OCI-LY1 (cell line): ENCODE data around the gene PLCG1.

ENCODE experiments used
- H2AFZ ChIP-seq: fragments of 200-600 bp; sonication (generic), shearing (Covaris generic); 2 replicates; pipeline ENCODE4 v1.6.0; 2014; ENCODE audit warnings: antibody characterized with exemption, mild to moderate bottlenecking, low read length
- H3F3A ChIP-seq: fragments of 200-600 bp; sonication (generic), shearing (Covaris generic); 2 replicates; pipeline ENCODE4 v1.6.0; 2014; ENCODE audit warnings: mild to moderate bottlenecking, antibody characterized with exemption, low read length, moderate library complexity; ENCODE audit not compliant: insufficient read depth
- H3K27ac ChIP-seq: fragments of 200-600 bp; sonication (generic); 2 replicates; pipeline ENCODE4 v1.5.1; 2014; ENCODE audit warnings: low read length, mixed run types, mild to moderate bottlenecking, low read depth; ENCODE audit not compliant: poor library complexity, severe bottlenecking
- H3K27me3 ChIP-seq: fragments of 200-600 bp; sonication (generic); 2 replicates; pipeline ENCODE4 v1.6.0; 2014; ENCODE audit warnings: antibody characterized with exemption, mild to moderate bottlenecking, low read length, moderate library complexity; ENCODE audit not compliant: insufficient read depth
- H3K36me3 ChIP-seq: fragments of 200-600 bp; sonication (generic); 2 replicates; pipeline ENCODE4 v1.6.1; 2014; ENCODE audit warnings: mild to moderate bottlenecking, antibody characterized with exemption, low read length, moderate library complexity, mixed read lengths; ENCODE audit not compliant: insufficient read depth
- H3K4me1 ChIP-seq: fragments of 200-600 bp; sonication (generic); 2 replicates; pipeline ENCODE4 v1.5.1; 2014; ENCODE audit warnings: mild to moderate bottlenecking, low read length, moderate library complexity; ENCODE audit not compliant: insufficient read depth, severe bottlenecking
- H3K4me2 ChIP-seq: fragments of 200-600 bp; sonication (generic), shearing (Covaris generic); 2 replicates; pipeline ENCODE4 v1.6.1; 2014; ENCODE audit warnings: low read length
- H3K4me3 ChIP-seq: fragments of 200-600 bp; sonication (generic); 2 replicates; pipeline ENCODE4 v1.5.1; 2014; ENCODE audit warnings: low read length, low read depth, mild to moderate bottlenecking, mixed read lengths; ENCODE audit not compliant: poor library complexity, severe bottlenecking
- H3K79me2 ChIP-seq: fragments of 200-600 bp; shearing (Covaris generic); 2 replicates; pipeline ENCODE4 v1.6.1; 2016; ENCODE audit warnings: mixed run types, low read length, mixed read lengths; ENCODE audit not compliant: insufficient read depth
- H3K9ac ChIP-seq: fragments of 200-600 bp; sonication (generic), shearing (Covaris generic); 2 replicates; pipeline ENCODE4 v1.6.1; 2014; ENCODE audit warnings: mild to moderate bottlenecking, low read length, mixed read lengths
- H3K9me2 ChIP-seq: fragments of 200-600 bp; sonication (generic), shearing (Covaris generic); 2 replicates; pipeline ENCODE4 v1.6.1; 2014; ENCODE audit warnings: low read depth, mild to moderate bottlenecking, low read length, mixed read lengths
- H3K9me3 ChIP-seq: fragments of 200-600 bp; shearing (Covaris generic); 2 replicates; pipeline ENCODE4 v1.6.1; 2014; ENCODE audit warnings: low read length, mixed read lengths
- H4K20me1 ChIP-seq: fragments of 200-600 bp; sonication (generic), shearing (Covaris generic); 2 replicates; pipeline ENCODE4 v1.6.0; 2016; ENCODE audit warnings: mild to moderate bottlenecking, low read length; ENCODE audit not compliant: insufficient read depth
- CTCF ChIP-seq: fragments of 200-600 bp; sonication (generic), shearing (Covaris generic); IDR thresholded peaks from 2 replicates; pipeline ENCODE4 v1.5.1; 2017; ENCODE audit warnings: mild to moderate bottlenecking, antibody characterized with exemption, low read length, moderate library complexity, mixed read lengths
- EZH2 ChIP-seq: fragments of 200-600 bp; sonication (generic), shearing (Covaris generic); IDR thresholded peaks from 2 replicates; pipeline ENCODE4 v1.8.0; 2017; ENCODE audit warnings: borderline replicate concordance, mixed run types, mild to moderate bottlenecking, antibody characterized with exemption, low read length, moderate library complexity, mixed read lengths

The PLCG1 gene

DNA sequence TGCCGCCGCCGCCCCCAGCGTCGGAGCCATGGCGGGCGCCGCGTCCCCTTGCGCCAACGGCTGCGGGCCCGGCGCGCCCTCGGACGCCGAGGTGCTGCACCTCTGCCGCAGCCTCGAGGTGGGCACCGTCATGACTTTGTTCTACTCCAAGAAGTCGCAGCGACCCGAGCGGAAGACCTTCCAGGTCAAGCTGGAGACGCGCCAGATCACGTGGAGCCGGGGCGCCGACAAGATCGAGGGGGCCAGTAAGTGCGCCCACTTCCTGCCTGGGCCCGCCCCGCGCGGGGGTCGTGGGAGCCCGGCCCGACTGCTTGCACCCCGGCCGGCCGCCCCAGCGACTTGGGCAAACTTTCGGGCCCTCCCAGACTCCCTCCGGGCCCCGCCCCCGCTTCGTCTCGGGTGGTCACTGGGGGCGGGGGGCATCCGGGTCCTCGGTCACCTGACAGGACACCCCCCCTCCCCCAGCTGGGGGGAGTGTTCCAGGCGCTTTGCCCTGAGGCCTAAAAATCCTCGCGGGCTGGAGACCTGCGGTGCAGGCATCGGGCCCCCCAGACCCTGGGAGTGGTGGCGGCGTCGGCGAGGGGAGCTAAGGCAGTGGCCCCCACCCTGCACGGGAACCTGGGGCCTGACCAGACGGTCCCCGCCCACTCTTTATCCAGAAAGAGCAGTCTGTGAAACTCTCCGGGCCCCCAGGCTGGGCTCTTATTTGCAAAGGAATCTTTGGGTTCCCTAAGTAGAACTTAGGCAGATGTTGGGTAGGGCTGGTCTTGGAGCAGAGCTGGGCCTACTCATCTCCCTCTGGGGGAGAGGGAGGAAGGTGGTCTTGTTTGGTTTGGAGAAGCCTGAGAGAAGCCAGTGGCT, 501 bp downstream of the PLCG1 start:
- Histone ChIP-seq H3K79me2 (peaks cover 14% of the 10 kb centered on the region), H3K9ac (peak overlapping the region; percentile 76), H3K4me1 (peaks cover 74% of the 10 kb centered on the region), H3K9me2 (no peaks in the 10 kb centered on the region), H3F3A (peaks cover 5% of the 10 kb centered on the region), H3K4me3 (peak overlapping the region; percentile 81), H3K27ac (peak overlapping the region; percentile 79), H3K4me2 (peak overlapping the region; percentile 67), H3K36me3 (no peaks in the 10 kb centered on the region), H4K20me1 (no peaks in the 10 kb centered on the region), H3K9me3 (no peaks in the 10 kb centered on the region), H3K27me3 (no peaks in the 10 kb centered on the region), H2AFZ (no peak overlapping the region)
- TF ChIP-seq CTCF (no peak), EZH2 (no peak)

- H3K9me3 ChIP-seq = no peaks in the 10 kb centered on the region
- peak overlapping the region; percentile 79 for H3K27ac ChIP-seq
- H3F3A ChIP-seq = peaks cover 5% of the 10 kb centered on the region
- H3K4me2 ChIP-seq = peak overlapping the region; percentile 67
- H3K9me2 ChIP-seq = no peaks in the 10 kb centered on the region
- peaks cover 22% of the 10 kb centered on the region for H3K79me2 ChIP-seq
- H3K9ac ChIP-seq = peak overlapping the region; percentile 76
- H3K27me3 ChIP-seq = no peaks in the 10 kb centered on the region
- H3K4me3 ChIP-seq = peak overlapping the region; percentile 81
- no peaks in the 10 kb centered on the region for H4K20me1 ChIP-seq
- TF ChIP-seq CTCF (no peak), EZH2 (no peak)
- H3K36me3 ChIP-seq = no peaks in the 10 kb centered on the region
- H2AFZ ChIP-seq = no peak overlapping the region
- H3K4me1 ChIP-seq = peaks cover 75% of the 10 kb centered on the region
Measured at GRCh38 chr20:41138475-41139226, 1.3 kb downstream of the PLCG1 start.

DNA sequence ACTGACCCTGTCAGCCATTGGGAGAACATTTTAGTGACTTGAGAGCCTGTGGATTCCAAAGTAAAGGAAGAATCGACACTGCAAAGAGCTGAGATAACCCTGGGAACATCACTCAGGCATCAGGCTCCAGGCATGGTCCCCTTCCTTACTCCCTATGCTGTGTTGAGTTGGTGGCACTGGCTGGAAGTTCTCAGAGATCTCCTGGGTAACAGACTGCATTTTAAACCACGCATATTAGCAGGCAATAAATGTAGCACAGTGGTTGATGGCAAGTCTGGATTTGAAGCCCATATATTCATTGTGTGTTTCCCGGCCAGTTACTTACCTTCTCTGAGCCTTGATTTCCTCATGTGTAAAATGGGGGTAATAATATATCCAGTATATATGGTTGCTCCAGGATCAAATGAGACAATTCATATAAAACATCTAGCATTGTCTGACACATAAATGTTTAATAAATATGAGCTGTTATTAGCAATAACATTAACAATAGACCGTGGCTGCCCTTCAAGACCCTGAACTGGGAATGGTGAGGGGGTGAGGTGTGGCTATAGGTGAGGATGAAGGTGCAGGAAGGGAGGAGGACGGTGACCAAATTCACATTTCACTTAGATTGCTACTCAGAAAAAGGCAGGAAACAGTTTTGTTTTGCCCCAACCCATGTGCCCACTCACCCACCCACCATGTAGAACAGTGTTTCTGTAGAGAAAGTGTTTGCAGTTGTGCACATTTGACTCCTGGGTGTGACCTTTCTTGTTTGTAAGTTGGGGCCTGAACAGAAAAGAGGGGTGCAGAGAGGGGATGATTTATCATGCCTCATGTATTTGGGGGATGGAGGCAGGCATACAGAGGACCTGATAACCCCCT, 2.1 kb downstream of the PLCG1 start:
- H3K9me2 ChIP-seq = no peaks in the 10 kb centered on the region
- H3K4me3 ChIP-seq = peak overlapping the region; percentile 81
- peak overlapping the region; percentile 76; the same call in 1 of the 2 replicates for H3K9ac ChIP-seq
- peaks cover 7% of the 10 kb centered on the region; the same call in 1 of the 2 replicates for H3K36me3 ChIP-seq
- H3K4me2 ChIP-seq = peak overlapping the region; percentile 67
- H3K79me2 ChIP-seq = peaks cover 30% of the 10 kb centered on the region
- H3K9me3 ChIP-seq = no peaks in the 10 kb centered on the region
- no peaks in the 10 kb centered on the region for H3K27me3 ChIP-seq
- TF ChIP-seq EZH2 = no peak
- no peak for TF ChIP-seq CTCF
- peak overlapping the region; percentile 79 for H3K27ac ChIP-seq
- no peaks in the 10 kb centered on the region for H4K20me1 ChIP-seq
- peaks cover 5% of the 10 kb centered on the region; the same call in 1 of the 2 replicates for H3F3A ChIP-seq
- peaks cover 70% of the 10 kb centered on the region for H3K4me1 ChIP-seq
- no peak overlapping the region for H2AFZ ChIP-seq
